ENCODE results near the gene PEAR1.

Gene PEAR1

DNA sequence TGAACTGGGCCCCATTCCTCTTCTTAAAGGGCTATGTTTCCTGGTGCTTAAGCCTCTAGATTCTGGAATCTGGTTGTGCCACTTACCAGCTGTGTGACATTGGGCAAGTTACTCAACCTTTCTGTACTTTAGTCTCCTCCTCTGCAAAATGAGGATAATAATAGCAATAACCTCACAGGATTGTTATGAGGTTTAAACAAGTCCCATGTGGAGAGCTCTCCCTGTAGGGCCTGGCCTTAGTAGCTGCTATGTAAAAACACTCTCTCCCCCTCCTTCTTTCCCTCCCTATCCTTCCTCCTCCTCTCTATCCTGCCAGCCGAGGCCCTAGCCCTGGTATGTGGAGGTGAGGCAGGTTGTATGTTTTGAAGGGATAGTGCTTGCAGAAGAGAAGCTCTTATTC lies 8.2 kb upstream of the PEAR1 start:
- DNase-seq: no peak

DNA sequence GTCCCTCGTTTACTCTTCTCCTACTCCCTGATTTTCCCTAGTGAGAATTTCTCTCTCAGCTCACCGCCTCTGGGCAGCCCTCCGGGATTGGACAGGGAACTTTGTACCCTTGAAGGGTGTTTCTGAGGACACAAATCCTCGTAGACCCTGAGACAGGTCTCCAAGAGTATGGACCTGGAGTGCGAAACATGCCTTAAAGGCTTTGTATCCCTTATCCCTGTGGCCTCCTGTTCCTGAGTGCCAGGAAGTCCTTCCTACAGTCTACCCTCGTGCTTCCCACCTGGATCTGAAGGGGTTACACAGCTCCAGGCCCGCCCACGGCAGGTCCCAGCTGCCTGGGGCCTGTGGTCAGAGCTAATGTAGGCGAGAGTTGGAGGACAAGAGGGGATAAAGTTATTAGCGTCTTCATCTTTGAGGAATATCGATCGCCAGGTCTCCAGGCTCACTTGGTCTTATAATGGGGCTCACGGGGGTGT lies 7.6 kb upstream of the PEAR1 start:
- no peak for DNase-seq

DNA sequence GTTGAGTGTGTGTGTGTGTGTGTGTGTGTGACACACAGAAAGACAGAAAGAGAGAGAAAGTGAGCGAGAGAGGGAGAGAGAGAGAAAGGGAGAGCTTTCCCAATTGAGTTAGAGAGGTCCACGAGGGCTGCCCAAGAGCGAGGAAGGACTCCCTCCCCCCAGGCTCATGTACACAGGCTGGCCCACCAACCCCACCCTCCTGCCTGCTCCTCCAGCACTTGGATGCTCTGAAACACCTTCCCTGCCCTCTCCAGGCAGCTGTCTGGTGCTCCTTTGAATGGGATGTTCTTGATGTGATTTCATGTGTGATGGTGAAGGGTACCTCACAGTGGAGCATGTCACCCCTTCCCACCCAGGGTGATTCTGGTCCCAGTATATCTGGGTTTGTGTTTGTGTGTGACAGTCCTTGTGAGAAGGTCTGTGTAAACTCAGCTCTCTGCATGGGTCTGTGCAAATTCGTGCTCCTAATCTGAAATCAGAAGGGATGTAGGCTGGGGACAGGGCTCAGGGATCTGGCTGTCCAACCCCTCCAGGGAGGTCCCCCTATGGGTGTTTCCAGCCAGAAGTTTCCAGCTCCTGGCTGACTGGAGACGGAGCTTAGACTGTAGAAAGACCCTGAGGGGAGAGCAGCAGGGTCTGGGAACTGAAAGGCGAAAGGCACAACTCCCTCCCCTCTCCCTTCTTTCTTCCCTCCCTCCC lies 6.8 kb upstream of the PEAR1 start:
- no peak for DNase-seq

DNA sequence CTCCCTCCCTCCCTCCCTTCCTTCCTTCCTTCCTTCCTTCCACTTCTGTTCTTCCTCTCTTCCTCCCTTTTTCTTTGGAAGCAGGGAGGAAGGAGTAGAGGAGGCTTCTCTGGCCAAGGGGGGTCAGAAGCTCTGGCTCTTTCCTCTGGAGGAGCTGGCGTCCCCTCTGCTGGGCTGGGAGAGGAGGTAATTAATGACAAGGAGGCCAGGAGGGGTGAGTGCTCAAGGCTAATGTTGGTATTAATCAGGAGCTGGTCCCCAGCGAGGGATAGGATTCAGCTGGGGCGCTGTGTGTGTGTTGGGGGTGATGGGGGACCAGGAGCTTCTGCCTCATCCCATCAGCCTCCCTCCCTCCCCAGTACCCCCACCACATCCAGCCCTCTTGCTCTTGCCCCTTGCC lies 6.2 kb upstream of the PEAR1 start:
- peak; percentile 52 for DNase-seq

DNA sequence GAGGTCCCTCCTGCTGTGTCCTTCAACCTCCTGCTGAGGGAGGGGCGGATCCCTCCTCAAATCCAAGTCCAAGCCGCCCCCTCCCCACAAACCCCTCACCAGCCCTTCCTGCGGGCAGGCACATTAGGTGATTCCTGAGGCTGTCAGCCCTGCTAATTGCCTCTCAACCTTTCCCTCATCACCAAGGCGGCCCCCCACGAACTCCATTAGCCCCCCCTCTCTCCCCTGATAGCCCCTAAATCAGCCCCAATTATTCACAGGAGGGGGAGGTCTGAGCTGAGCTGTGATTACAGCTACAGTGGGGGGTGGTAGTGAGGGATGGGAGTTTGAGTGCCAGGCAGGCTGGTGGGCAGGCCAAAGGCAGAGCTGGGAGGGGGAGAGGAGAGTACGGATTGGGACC lies 5.8 kb upstream of the PEAR1 start:
- DNase-seq: peak; percentile 47

DNA sequence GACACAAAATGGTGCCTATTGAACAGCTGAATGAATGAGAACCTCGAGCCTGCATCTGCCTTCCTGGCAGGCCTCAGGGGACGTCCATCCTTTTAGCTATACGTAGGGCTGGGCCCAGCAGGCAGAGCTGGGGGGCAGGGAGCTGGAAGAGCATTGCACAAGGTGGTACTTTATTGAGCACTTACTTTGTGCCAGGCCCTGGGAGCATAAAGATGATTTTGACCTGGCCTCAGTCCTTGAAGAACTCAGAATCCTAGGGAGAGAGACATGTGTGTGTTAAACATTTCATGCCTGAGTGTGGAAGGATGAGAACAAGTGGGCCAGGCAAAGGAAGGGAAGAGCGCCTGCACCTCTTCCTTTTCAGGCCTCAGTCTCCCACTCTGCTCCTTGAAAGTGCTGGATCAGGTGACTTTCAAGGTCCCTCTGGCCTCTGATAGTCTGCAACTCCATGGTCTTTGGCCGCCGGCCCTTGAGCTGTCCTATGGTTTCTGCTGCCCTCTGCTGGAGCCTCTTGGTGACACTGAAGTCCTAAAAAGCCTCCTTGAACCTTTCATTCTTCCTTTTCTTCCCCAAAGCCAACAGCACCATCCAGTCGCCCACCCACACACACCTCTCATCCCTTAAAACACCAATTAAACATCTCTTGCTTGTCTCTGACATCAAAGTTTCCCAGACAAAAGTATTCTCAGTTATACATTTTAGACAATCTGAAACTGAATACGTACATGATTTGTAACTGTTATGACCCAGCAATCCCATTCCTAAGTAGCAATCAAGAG lies 3.5 kb upstream of the PEAR1 start:
- DNase-seq: peak; percentile 86

DNA sequence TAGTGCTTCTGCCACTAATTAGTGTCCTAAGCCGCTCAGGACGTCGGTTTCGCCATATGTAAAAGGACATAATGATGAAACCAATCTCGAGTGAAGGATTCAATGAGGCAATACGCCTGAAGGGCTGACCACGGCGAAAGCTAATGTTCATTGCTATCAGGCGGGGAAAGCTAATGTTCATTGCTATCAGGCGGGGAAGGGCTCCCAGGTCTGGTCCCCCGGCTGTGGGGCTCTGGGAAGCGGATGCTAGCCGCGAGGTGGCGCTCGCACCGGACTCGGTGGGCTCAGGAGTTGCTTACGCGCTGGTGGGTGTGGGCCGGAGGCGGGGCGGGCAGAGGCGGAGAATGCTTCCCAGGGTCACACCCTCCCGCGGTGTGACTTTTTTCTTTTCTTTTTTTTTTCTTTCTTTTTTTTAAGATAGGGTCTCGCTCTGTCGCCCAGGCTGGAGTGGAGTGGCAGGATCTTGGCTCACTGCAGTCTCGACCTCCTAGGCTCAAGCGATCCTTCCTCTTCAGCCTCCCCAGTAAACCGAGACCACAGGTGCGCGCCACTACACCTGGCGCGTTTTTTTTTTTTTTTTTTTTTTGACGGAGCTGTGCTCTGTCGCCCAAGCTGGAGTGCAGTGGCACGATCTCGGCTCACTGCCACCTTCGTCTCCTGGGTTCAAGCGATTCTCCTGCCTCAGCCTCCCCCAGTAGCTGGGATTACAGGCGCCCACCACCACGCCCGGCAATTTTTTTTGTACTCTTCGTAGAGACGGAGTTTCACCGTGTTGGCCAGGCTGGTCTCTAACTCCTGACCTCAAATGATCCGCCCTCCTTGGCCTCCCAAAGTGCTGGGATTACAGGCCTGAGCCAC lies 1.1 kb upstream of the PEAR1 start:
- DNase-seq: peak; percentile 91

DNA sequence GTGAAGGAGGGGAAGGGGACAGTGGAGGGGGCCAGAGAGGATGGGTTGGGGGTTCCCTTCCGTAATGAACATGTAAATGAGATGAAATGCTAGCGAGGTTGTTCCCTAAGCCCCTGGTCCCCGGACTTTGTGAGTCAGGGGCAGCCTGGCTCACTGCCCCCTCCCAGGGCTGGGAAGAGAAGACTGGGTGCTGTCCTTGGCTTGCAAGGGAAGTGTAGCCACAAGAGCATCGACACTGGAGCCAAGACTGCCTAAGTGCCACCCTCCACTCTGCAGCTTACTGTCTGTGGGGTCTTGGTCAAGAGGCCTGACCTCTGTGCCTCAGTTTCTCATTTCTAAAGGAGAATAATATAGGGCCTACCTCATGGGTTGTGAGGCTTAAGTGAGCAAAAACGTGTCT lies 483 bp downstream of the PEAR1 start:
- DNase-seq: no peak

DNA sequence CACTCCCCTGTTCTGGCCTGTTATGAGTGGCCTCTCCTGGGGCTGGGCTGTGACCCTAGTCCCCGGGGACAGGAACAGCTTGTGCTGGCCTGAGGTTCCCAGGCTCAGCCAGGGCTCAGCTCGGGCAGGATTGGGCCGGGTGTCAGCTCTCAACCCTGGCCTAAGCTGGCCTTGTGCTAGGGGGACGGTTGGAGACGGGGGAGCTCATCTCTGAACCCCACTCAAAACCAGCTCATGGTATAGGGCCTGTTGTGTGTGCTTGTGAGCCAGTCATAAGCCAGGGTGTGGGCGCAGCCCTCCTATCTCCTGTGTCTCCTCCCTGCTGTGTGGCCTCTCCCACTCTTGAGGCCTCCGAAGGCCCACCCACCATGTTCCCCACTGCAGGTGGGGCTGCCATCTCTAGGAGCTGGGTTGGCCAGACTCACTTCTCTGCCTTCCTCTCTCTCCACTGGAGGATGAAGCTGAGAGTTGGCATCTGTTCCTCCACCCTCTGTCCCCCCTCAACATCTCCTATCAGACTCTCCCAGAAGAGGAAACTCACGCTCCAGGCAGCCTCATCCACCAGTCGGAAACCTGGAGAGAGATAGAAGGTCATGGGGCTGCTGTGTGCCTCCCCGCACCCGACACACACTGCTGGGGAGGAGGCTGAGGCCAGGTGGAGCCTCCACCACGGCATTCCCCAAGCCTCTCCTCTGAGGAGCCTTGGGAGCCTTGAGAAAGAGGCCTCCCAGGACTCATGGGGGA lies 1.4 kb downstream of the PEAR1 start:
- no peak for DNase-seq

DNA sequence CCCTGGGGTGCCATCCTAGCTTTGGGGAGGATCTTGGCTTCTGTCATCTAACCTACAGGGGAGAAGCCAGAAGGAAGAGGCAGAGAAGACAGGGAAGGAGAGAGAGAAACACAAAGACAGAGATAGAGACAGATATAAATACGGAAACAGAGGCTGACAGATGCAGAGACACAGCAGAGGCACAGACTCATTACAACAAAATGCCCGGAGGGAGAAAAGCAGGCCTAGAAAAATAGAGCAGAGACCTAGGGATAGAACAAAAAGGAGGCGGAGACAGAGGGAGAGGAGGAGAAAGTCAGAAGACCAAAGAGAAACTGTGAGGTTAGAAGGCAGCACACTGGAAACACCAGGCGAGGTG lies 1.9 kb downstream of the PEAR1 start:
- DNase-seq: peak; percentile 58

DNA sequence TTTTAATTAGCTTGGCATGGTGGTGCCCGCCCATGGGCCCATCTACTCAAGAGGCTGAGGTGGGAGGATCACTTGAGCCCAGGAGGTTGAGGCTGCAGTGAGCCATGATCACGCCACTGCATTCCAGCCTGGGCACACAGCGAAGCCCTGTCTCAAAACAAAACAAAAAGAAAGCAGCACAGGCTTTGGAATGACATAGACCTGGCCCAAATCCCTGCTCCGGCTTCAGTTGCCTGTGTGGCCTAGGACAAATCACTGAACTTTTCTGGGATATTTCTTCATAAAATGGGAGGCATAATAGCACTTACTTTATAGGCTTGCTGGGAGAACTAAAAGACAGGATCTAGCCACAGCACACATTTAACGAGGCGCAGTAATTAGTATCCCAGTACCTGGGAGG lies 2.4 kb downstream of the PEAR1 start:
- DNase-seq: no peak

DNA sequence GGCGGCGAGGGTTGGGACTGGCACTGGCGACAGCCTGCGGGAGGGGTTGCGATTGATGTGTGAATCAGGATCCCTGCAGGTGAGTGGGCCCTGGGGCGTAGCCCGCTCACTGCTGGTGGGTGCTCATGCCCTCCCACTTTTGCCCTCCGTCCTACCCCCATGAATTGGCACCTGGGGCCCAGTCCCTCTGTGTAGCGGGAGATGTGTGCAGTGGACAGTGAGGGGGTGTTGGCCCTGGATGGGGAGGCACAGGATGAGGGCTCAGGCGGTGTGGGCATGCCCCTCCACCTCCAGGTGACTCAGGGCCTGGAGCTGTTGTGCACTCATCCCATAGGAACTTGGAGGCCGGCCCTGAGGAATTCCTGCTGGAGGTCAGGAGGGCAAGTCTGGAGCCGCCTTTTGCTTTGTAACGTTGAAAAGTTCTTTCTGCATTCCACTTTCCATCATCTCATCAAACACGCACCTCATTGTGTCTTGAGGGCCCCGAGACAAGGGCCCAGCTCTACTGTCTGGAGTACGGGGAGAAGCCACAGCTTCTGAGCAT lies 3.0 kb downstream of the PEAR1 start:
- no peak for DNase-seq

DNA sequence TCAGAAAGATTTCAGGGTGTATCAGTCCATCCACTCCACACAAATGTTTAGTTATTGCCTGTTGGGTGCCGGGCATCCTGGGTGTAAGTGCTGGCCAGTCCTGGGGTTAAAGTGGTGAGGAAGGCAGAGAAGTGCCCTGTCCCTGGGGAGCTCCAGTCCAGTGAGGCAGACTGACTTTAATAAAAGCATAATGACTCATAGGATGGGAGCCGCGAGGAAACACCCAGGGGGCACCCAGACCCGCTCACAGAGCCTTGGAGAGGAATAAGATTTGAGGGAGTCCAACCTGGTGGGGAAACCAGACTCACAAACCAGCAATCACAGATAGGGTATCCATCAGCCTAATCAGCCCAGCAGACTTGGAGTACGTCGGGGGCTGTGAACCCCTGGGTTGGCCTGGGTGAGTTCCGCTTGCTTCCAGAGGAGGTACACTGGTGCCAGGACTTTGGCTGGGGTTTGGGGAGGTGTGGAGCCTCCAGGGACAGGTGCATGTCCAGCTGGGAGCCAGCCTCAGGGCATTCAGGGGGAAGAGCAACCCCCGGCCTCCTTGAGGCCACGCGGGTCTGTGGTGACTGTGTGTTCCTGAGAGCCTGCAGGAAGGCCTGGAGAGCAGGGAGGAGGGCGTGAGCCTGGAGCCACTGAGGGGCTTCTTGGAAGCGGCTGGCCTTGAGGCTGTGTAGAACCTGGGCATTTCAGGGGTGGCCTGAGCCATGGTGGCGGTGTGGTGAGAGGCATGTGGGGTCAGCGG lies 3.7 kb downstream of the PEAR1 start:
- DNase-seq: peak; percentile 43

DNA sequence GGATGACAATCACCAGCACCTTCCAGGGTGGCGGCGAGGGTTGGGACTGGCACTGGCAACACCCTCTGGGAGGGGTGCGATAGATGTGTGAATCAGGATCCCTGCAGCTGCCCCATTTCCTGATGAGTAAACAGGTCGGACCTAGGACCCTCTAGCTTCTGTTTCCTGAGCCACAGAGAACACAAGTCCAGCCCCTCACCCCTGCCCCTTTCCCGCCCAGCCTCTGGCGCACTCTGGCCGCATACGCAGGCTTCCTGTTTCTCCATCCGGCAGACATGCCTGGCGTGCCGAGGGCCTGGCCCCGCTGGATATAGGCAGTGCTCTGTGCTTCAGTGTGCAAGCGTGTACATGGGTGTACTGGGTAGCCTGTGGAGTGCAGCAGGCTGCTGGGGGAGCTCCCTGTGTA lies 4.6 kb downstream of the PEAR1 start:
- no peak for DNase-seq

DNA sequence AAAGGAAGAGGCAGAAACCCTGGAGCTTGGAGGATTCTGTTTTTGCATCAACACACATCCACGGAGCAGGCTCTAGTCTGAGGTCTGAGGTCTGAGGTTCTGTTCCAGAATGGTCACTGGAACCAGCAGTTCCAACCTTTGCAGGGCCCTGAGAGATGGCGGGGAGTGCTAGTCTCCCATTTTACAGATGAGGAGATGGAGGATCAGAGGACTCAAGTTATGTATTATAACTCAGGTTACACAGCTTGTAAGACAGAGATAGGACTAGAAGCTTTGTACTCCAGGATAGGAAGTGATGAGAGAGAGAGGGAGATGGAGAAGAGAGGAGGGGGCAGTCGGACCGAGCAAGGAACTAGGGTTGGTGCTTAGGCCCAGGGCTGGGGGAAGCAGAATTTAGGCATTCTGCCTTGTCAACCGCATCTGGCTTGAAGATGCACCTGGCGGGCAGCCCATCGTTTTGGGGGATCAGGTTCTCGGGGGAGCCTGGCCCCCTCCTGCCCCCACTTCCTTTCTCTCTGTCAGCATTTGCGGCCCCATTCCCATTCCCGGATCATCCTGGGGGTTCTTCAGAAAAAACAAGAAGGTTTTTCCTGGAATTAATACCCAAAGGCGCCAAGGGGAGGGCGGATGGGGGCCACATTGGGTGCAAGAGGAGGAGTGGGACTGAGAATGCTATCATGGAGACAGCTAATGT lies 5.6 kb downstream of the PEAR1 start:
- DNase-seq: no peak

DNA sequence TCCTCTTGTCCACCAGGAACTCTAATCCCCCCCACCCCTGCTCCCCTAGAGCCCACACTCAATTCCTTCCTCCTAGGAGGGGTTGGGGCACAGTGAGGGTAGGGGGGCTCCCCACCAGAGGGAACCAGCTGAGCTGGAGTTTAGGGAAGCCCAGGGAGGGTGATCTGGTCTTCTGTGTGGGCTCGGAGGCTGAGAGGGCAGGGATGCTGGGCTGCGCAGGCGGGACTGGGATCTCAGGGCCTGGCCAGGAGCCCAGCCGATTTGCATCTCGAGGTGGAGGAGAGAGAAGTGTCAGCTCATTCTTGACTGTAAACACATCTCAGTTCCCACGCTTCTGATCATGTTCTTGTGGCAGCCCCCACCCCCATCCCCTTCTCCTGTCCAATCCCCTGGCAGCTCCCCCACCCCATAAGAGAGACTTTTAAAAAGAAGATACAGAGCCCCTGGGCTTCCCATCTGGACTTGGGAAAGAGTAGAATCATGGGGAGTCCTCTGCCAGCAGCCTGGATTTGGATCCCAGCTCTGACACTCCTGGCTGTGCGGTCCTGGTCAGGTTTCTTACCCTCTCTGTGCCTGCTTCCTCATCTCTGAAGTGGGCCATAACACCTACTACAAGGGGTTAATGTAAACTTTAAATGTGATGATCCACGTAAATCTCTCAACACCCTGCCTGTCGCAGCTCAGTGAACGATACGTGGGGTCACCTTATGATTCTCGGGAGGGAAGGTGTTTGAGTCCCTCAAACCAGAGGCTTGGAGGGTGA lies 6.6 kb downstream of the PEAR1 start:
- no peak for DNase-seq

DNA sequence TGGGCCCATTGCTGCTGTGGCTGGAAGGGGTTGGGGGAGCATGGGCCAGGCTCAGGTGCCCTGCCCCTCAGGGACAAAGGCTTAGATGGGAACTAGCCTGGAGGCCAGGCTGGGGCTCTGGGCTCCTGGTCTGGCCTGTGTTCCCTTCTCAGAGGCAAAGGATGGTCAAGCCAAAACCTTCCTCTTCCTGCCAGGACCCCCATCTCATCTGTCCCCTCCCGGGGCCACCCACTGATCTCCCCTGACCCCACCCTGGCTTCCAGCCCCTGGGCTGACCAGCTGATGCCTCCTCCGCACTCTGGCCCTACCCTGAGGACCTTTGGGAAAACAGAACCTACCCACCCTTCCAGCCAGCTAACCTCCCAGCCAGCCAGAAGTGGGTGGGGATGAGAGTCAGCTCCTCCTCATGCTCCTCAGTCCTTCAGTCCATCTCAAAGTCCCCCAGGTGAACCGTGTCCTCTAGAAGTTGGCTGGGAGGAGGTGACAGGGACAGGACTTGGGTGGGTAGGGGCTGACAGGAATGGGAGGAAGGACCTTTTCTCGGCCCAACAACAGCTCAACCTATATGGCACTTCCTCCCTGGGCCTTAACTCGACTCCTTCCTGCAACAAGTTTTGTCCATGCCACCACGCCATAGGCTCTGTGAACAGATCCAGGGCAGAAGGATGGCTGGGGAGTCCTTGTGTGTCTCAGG lies 7.5 kb downstream of the PEAR1 start:
- no peak for DNase-seq

DNA sequence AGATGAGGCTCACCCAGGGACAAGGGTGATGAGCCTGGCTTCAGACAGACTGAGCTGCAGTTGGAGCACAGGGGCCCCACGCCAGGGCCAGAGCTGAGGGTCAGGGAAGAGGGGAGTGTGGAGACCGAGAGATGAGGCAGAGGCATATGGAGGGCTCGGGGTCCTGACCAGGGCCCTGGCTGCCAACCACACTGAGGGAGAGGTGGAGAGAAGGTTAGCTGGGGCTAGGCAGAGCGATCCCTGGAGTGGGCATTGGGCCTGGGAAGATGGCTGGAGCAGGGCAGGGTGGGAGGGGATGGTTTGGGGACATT lies 8.0 kb downstream of the PEAR1 start:
- DNase-seq: no peak

DNA sequence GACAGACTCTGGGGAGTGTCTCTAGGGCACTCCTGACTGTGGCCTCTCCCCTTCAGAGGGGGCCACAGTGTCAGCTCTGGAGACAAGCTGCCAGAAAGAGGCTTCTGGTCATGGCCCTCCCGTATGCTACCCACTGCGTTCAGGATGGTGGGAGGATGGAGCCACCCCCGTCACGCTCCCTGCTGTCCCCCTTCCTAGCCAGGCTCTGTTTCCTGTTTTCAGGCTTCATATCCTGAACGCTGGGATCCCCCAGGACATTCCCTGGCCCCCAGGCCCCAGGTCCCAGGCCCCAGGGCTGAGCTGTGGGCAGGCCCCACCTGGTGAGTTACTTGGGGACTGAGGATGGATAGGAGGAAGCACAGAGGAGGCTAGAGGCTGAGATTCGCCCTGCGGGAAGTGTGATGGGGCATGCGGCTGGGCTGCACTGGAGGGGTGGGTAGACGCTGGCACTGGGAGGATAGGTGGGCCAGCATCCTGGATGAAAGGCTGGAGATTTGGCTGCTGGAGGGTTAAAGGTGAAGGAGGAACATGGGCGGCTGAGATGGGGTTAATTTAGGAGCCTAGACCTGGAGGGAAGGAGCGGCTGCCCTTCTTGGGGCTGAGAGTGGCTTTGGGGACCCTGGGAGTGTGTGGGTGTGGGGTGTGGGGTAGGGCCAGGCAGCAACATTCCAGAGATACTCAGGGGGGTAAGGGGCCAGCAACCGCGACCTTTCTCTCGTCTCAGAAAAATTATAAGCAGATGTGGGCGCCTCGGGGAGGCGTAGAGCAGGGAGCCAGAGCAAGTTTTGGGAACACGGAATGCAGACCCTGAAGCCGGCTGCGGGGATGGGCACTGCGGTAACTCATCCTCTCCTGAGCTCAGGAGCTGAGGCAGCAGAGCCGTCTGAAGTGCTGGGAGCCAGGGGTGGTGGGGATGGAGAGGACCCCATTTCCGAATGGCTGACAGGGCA lies 8.7 kb downstream of the PEAR1 start:
- DNase-seq: no peak
